Activated CD4-positive, alpha-beta T cell treated with anti-CD3 and anti-CD28 coated beads, Interleukin-2, amount 50 U/mL, for 24 hours (primary cell): ENCODE data around the gene MORN1.
A peak's percentile ranks its signal among the peaks of the same experiment; 100 is the strongest.
"Not testable (repeated sequence)": the region's sequence is repeated elsewhere in the genome, so short reads cannot be mapped to it uniquely, and the experiment has no call there.

Experiments
- DNase-seq, 2 donors: peaks; one replicate each; pipeline ENCODE4 v3.0.0-alpha.2; 2020; ENCODE audit warnings: low read depth in 1 of 2, low spot score in 1 of 2

Gene MORN1

GRCh38 chr1:2391041-2391930 lies at the start of gene MORN1, which contains the start of gene RER1:
TSS of gene MORN1 (minus strand) at chr1:2391554. CDS start at chr1:2391533, 21 bp downstream.
TSS of gene RER1 (plus strand) at chr1:2391841. CDS start at chr1:2395791, 3,950 bp downstream.
- DNase-seq, result peak; percentile 96 to 97

GRCh38 chr1:2440346-2440745 lies 49.0 kb upstream of the MORN1 start:
- not testable (repeated sequence) for DNase-seq

- no peak for DNase-seq
Observed at GRCh38 chr1:2439369-2439768, 48.0 kb upstream of the MORN1 start.

GRCh38 chr1:2438641-2439040 lies 47.3 kb upstream of the MORN1 start:
- no peak for DNase-seq

GRCh38 chr1:2438038-2438437 lies 46.7 kb upstream of the MORN1 start:
- no peak for DNase-seq

GRCh38 chr1:2437617-2438016 lies 46.3 kb upstream of the MORN1 start:
- DNase-seq, result no peak

GRCh38 chr1:2436876-2437275 lies 45.5 kb upstream of the MORN1 start:
- no peak for DNase-seq

GRCh38 chr1:2435746-2436355 lies 44.5 kb upstream of the MORN1 start:
- DNase-seq, result no peak

- DNase-seq, result no peak
Observed at GRCh38 chr1:2435091-2435490, 43.7 kb upstream of the MORN1 start.

GRCh38 chr1:2433936-2434655 lies 42.7 kb upstream of the MORN1 start:
- no peak for DNase-seq

- DNase-seq, result no peak
Observed at GRCh38 chr1:2433196-2433595, 41.8 kb upstream of the MORN1 start.

- no peak for DNase-seq
Observed at GRCh38 chr1:2432441-2432844, 41.1 kb upstream of the MORN1 start.

- no peak for DNase-seq
Observed at GRCh38 chr1:2431518-2431917, 40.2 kb upstream of the MORN1 start.

- no peak for DNase-seq
Observed at GRCh38 chr1:2431103-2431502, 39.7 kb upstream of the MORN1 start.

- DNase-seq, result no peak
Observed at GRCh38 chr1:2430592-2430973, 39.2 kb upstream of the MORN1 start.

- no peak for DNase-seq
Observed at GRCh38 chr1:2429780-2430591, 38.6 kb upstream of the MORN1 start.

GRCh38 chr1:2428490-2428889 lies 37.1 kb upstream of the MORN1 start:
- DNase-seq, result no peak

GRCh38 chr1:2427976-2428375 lies 36.6 kb upstream of the MORN1 start:
- no peak for DNase-seq

- no peak for DNase-seq
Observed at GRCh38 chr1:2427051-2427450, 35.7 kb upstream of the MORN1 start.

GRCh38 chr1:2426540-2426939 lies 35.2 kb upstream of the MORN1 start:
- no peak for DNase-seq

- DNase-seq, result no peak
Observed at GRCh38 chr1:2425892-2426291, 34.5 kb upstream of the MORN1 start.
